Measurements from ENCODE around the gene MAPK14. TPM values are rescaled to one million over a fixed set of nuclear protein-coding genes. Genes with fewer than 3 reads are reported as not detected.

MAPK14 gene
- total RNA-seq, 1 donor from 2014 or later, result 24.5 TPM

DNA sequence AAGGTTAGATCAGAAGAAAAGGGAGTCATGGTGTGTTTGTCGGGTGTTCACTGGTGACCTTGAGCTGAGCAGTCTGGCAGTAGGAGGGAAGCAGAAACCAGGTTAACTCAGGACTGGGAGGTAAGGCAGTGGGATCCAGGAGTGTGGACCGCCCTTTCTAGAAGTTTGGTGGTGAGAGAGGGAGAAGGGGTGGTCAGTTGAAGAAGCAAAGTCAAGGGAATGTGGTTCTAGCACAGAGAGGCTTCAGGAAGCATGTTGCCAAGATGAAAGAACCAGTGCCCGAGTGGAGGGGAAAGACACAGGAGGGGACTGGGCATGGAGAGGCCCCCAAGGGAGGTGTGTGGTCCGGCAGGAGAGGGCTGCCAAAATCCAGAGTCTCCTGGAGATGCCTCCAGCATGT is 106.3 kb downstream of the MAPK14 start:
- Histone ChIP-seq H3K27me3 (ENCODE audit: low read depth) (peaks cover 77% of the 10 kb centered on the region), H3K4me1 (peaks cover 23% of the 10 kb centered on the region), H3K27ac (replicated peaks) (no peak overlapping the region), H3K9me3 (replicated peaks) (no peaks in the 10 kb centered on the region), H3K36me3 (no peaks in the 10 kb centered on the region), H3K4me3 (no peak overlapping the region)
- intact Hi-C loops (cut with micrococcal nuclease), result no loop called here
- TF ChIP-seq, protein P1, sequence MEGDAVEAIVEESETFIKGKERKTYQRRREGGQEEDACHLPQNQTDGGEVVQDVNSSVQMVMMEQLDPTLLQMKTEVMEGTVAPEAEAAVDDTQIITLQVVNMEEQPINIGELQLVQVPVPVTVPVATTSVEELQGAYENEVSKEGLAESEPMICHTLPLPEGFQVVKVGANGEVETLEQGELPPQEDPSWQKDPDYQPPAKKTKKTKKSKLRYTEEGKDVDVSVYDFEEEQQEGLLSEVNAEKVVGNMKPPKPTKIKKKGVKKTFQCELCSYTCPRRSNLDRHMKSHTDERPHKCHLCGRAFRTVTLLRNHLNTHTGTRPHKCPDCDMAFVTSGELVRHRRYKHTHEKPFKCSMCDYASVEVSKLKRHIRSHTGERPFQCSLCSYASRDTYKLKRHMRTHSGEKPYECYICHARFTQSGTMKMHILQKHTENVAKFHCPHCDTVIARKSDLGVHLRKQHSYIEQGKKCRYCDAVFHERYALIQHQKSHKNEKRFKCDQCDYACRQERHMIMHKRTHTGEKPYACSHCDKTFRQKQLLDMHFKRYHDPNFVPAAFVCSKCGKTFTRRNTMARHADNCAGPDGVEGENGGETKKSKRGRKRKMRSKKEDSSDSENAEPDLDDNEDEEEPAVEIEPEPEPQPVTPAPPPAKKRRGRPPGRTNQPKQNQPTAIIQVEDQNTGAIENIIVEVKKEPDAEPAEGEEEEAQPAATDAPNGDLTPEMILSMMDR (IDR thresholded peaks at IDR 0.05; ENCODE audit: borderline replicate concordance), result no peak
- DNase-seq, result no peak

DNA sequence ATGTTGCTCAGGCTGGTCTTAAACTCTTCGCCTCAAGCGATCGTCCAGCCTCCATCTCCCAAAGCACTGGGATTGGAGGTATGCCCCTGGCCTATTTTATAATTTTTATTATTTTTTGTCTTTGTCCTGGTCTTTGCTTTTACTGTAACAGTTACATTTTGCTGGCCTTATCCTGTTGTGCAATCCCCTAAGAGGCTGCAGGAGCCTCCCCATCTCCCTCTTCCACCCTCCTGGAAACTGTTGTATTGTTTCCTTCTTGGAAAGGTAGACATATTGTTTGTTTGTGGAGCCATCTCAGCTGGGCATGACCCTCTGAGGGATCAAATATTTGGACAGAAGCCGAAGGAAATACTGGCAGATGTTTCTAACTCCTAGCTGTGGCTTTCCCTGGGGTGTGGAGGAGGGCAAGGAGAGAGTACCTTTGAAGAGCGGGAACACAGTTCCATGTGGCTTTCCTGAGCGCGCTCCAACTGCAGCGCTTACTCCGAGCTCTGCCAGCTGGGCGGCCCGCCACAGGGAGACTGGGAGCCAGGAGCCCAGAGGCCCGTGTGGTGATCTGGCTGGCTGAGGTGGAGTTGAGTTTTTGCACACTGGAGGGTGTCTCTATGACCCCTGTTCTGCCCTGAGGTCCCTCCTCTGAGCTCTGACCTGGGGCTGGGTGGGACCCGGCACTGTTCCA is 107.6 kb downstream of the MAPK14 start:
- Histone ChIP-seq H3K4me1 (peaks cover 26% of the 10 kb centered on the region), H3K9me3 (replicated peaks) (no peaks in the 10 kb centered on the region), H3K4me3 (no peak overlapping the region), H3K36me3 (no peaks in the 10 kb centered on the region), H3K27me3 (ENCODE audit: low read depth) (peaks cover 64% of the 10 kb centered on the region), H3K27ac (replicated peaks) (no peak overlapping the region)
- TF ChIP-seq, protein P1 (IDR thresholded peaks at IDR 0.05; ENCODE audit: borderline replicate concordance), result no peak
- no peak for DNase-seq
- intact Hi-C loops (cut with micrococcal nuclease), result no loop called here

GRCh38 chr6:36136034-36136433 is 108.4 kb downstream of the MAPK14 start:
- Histone ChIP-seq H3K27me3 (ENCODE audit: low read depth) (peaks cover 56% of the 10 kb centered on the region), H3K9me3 (replicated peaks) (no peaks in the 10 kb centered on the region), H3K36me3 (no peaks in the 10 kb centered on the region), H3K4me3 (no peak overlapping the region), H3K27ac (replicated peaks) (no peak overlapping the region), H3K4me1 (peaks cover 20% of the 10 kb centered on the region)
- intact Hi-C loops (cut with micrococcal nuclease), result no loop called here
- no peak for DNase-seq
- TF ChIP-seq, protein P1 (IDR thresholded peaks at IDR 0.05; ENCODE audit: borderline replicate concordance), result no peak

GRCh38 chr6:36136551-36136950 is 108.9 kb downstream of the MAPK14 start:
- Histone ChIP-seq H3K4me3 (no peak overlapping the region), H3K36me3 (no peaks in the 10 kb centered on the region), H3K9me3 (replicated peaks) (no peaks in the 10 kb centered on the region), H3K4me1 (peaks cover 15% of the 10 kb centered on the region), H3K27ac (replicated peaks) (no peak overlapping the region), H3K27me3 (ENCODE audit: low read depth) (peaks cover 51% of the 10 kb centered on the region)
- TF ChIP-seq, protein P1 (IDR thresholded peaks at IDR 0.05; ENCODE audit: borderline replicate concordance), result no peak
- intact Hi-C loops (cut with micrococcal nuclease), result no loop called here
- no peak for DNase-seq

- peaks cover 7% of the 10 kb centered on the region for H3K4me1 ChIP-seq
- no peak overlapping the region for H3K4me3 ChIP-seq
- H3K27ac ChIP-seq (replicated peaks), result no peak overlapping the region
- TF ChIP-seq, protein P1 (IDR thresholded peaks at IDR 0.05; ENCODE audit: borderline replicate concordance), result no peak
- H3K27me3 ChIP-seq (ENCODE audit: low read depth), result peaks cover 31% of the 10 kb centered on the region
- no peak for DNase-seq
- no peaks in the 10 kb centered on the region for H3K9me3 ChIP-seq (replicated peaks)
- no peaks in the 10 kb centered on the region for H3K36me3 ChIP-seq
- intact Hi-C loops (cut with micrococcal nuclease), result no loop called here
Measured at GRCh38 chr6:36138667-36139066, 111.1 kb downstream of the MAPK14 start.
